ENCODE measurements around the gene PMIS2. TPM values are rescaled to one million over a fixed set of nuclear protein-coding genes. Genes with fewer than 3 reads are reported as not detected.

PMIS2 gene
- total RNA-seq, 1 experiment from 2014 or later = not detected

GRCh38 chr19:35620001-35620400 lies 34.0 kb downstream of the PMIS2 start:
- DNase-seq = no peak
- Histone ChIP-seq H3K4me1 (no peaks in the 10 kb centered on the region), H3K36me3 (peaks cover 9% of the 10 kb centered on the region; the same call in 1 of the 2 replicates), H3K4me3 (no peak overlapping the region), H3K27me3 (no peaks in the 10 kb centered on the region), H3K27ac (no peak overlapping the region), H3K9me3 (replicated peaks) (no peaks in the 10 kb centered on the region)

- Histone ChIP-seq H3K27me3 (no peaks in the 10 kb centered on the region), H3K36me3 (peaks cover 5% of the 10 kb centered on the region; the same call in 1 of the 2 replicates), H3K4me3 (no peak overlapping the region), H3K27ac (no peak overlapping the region), H3K4me1 (no peaks in the 10 kb centered on the region), H3K9me3 (replicated peaks) (no peaks in the 10 kb centered on the region)
- DNase-seq = no peak
These were observed 35.7 kb downstream of the PMIS2 start for GRCh38 chr19:35621708-35622107.

DNA sequence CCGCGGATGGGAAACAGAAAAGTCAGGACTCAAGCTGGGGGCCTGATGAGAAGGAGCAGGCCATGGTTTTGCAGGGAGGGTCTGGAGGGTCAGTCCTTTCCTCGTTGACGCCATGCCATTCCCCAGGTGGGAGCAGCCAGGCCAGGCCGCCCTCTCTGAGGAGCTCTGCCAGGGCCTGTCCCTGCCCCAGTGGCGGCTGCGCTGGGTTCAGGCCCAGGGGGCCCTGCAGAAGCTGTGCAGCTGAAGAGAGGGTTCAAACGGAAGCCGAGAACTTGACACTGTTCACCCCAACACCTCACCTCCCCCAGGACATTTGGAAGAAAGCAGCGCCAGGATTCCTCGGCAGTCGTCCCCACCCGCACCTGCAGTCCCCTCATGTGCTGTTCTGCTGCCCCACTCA lies 36.8 kb downstream of the PMIS2 start:
- Histone ChIP-seq H3K4me1 (no peaks in the 10 kb centered on the region), H3K36me3 (peaks cover 5% of the 10 kb centered on the region; the same call in 1 of the 2 replicates), H3K27ac (no peak overlapping the region), H3K9me3 (replicated peaks) (no peaks in the 10 kb centered on the region), H3K27me3 (no peaks in the 10 kb centered on the region), H3K4me3 (no peak overlapping the region)
- no peak for DNase-seq

- no peak for DNase-seq
- Histone ChIP-seq H3K4me3 (no peak overlapping the region), H3K27me3 (no peaks in the 10 kb centered on the region), H3K9me3 (replicated peaks) (no peaks in the 10 kb centered on the region), H3K4me1 (no peaks in the 10 kb centered on the region), H3K36me3 (peaks cover 5% of the 10 kb centered on the region; the same call in 1 of the 2 replicates), H3K27ac (no peak overlapping the region)
These were observed 37.5 kb downstream of the PMIS2 start for GRCh38 chr19:35623327-35624010.

DNA sequence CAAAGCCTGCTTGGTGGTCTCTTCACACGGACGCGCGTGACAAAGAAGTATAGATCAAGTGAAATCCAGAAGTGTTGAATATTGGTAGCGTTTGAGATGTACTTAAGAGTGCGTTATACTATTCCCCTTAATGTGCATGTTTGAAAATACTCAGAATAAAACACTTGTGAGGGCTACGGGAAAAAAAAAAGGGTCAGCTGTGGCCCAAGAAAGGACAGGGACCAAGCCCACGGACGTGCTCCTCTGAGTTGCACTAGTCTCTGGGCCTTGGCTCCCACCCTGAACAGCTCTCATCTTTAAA lies 42.2 kb downstream of the PMIS2 start:
- Histone ChIP-seq H3K27me3 (no peaks in the 10 kb centered on the region), H3K36me3 (peaks cover 9% of the 10 kb centered on the region), H3K4me3 (peak overlapping the region; percentile 84), H3K4me1 (no peaks in the 10 kb centered on the region), H3K27ac (peak overlapping the region; percentile 19; the same call in 1 of the 2 replicates), H3K9me3 (replicated peaks) (no peaks in the 10 kb centered on the region)
- DNase-seq = no peak

GRCh38 chr19:35628565-35629331 lies 42.8 kb downstream of the PMIS2 start, which contains the start of gene RBM42:
RBM42 (plus strand) TSS chr19:35629036; CDS start chr19:35629154, 118 bp downstream.
- DNase-seq = peak; percentile 99 to 100
- Histone ChIP-seq H3K27me3 (no peaks in the 10 kb centered on the region), H3K4me1 (no peaks in the 10 kb centered on the region), H3K27ac (peak within 1 kb of the TSS; percentile 44), H3K4me3 (peak within 1 kb of the TSS; percentile 84), H3K9me3 (replicated peaks) (no peaks in the 10 kb centered on the region), H3K36me3 (peaks cover 9% of the 10 kb centered on the region)

GRCh38 chr19:35629332-35629633 lies 43.3 kb downstream of the PMIS2 start:
- H3K27ac ChIP-seq = peak overlapping the region; percentile 44
- DNase-seq = no peak
- no peaks in the 10 kb centered on the region for H3K9me3 ChIP-seq (replicated peaks)
- H3K4me1 ChIP-seq = no peaks in the 10 kb centered on the region
- no peaks in the 10 kb centered on the region for H3K27me3 ChIP-seq
- H3K4me3 ChIP-seq = peak overlapping the region; percentile 84
- H3K36me3 ChIP-seq = peaks cover 11% of the 10 kb centered on the region

GRCh38 chr19:35633727-35634440 lies 47.9 kb downstream of the PMIS2 start:
- peaks cover 35% of the 10 kb centered on the region for H3K36me3 ChIP-seq
- H3K27ac ChIP-seq = no peak overlapping the region
- H3K4me3 ChIP-seq = no peak overlapping the region
- no peaks in the 10 kb centered on the region for H3K27me3 ChIP-seq
- DNase-seq = no peak
- H3K4me1 ChIP-seq = peaks cover 1% of the 10 kb centered on the region; the same call in 1 of the 2 replicates
- H3K9me3 ChIP-seq (replicated peaks) = no peaks in the 10 kb centered on the region

DNA sequence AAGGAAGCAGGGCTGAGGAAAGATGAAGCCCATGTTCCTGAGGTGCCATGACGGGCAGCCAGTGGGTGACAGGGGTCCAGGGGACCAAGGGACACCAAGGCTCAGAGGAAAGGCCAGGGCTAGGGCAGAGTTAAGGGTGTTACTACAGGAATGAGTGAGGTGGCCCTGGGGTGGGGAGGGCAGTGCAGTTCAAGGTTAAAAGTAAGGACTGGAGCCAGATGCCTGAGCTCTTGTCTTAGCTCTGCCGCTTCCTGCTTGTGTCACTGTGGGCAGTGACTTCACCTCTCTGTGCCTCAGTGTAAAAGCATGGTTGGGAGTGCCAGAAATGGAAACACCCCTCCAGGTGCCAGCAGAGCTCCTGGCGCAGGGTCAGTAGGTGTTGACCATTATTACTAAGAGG lies 50.7 kb downstream of the PMIS2 start:
- H3K36me3 ChIP-seq = peaks cover 31% of the 10 kb centered on the region
- no peak overlapping the region for H3K27ac ChIP-seq
- H3K9me3 ChIP-seq (replicated peaks) = no peaks in the 10 kb centered on the region
- H3K27me3 ChIP-seq = no peaks in the 10 kb centered on the region
- peaks cover 4% of the 10 kb centered on the region; the same call in 1 of the 2 replicates for H3K4me1 ChIP-seq
- no peak for DNase-seq
- no peak overlapping the region for H3K4me3 ChIP-seq

Other genes with a start within 250 kb of the PMIS2 start
- gene FFAR1, start 238.3 kb upstream of the PMIS2 start, total RNA-seq (2014; rRNA removed; shearing (Covaris generic)) = not detected in 2 replicates
- gene FFAR3, start 227.7 kb upstream of the PMIS2 start, total RNA-seq (2014; rRNA removed; shearing (Covaris generic)) = not detected in 2 replicates
- gene GPR42, start 215.1 kb upstream of the PMIS2 start, total RNA-seq (2014; rRNA removed; shearing (Covaris generic)) = not detected in 2 replicates
- not detected in 2 replicates for gene FFAR2, start 137.9 kb upstream of the PMIS2 start, total RNA-seq (2014; rRNA removed; shearing (Covaris generic))
- not detected in 2 replicates for gene KRTDAP, start 95.7 kb upstream of the PMIS2 start, total RNA-seq (2014; rRNA removed; shearing (Covaris generic))
- gene DMKN, start 72.5 kb upstream of the PMIS2 start, total RNA-seq (2014; rRNA removed; shearing (Covaris generic)) = not detected in 2 replicates
- not detected in 2 replicates for gene SBSN, start 57.9 kb upstream of the PMIS2 start, total RNA-seq (2014; rRNA removed; shearing (Covaris generic))
- not detected in 2 replicates for gene GAPDHS, start 52.7 kb upstream of the PMIS2 start, total RNA-seq (2014; rRNA removed; shearing (Covaris generic))
- gene TMEM147, start 40.5 kb upstream of the PMIS2 start, total RNA-seq (2014; rRNA removed; shearing (Covaris generic)) = 110 TPM in 2 replicates
- 0.14 TPM in 1 of 2 replicates, not detected in the other for gene ATP4A, start 22.5 kb upstream of the PMIS2 start, total RNA-seq (2014; rRNA removed; shearing (Covaris generic))
- 17.2 and 22.7 TPM in 2 replicates for gene HAUS5, start 26.6 kb downstream of the PMIS2 start, total RNA-seq (2014; rRNA removed; shearing (Covaris generic))
- gene RBM42, start 42.9 kb downstream of the PMIS2 start, total RNA-seq (2014; rRNA removed; shearing (Covaris generic)) = 69.9 and 71.3 TPM in 2 replicates
- 2.4 and 4.1 TPM in 2 replicates for gene ETV2, start 55.6 kb downstream of the PMIS2 start, total RNA-seq (2014; rRNA removed; shearing (Covaris generic))
- gene COX6B1, start 62.1 kb downstream of the PMIS2 start, total RNA-seq (2014; rRNA removed; shearing (Covaris generic)) = 436 and 590 TPM in 2 replicates
- not detected in 2 replicates for gene UPK1A, start 80.3 kb downstream of the PMIS2 start, total RNA-seq (2014; rRNA removed; shearing (Covaris generic))
- not detected in 2 replicates for gene ZBTB32, start 118.4 kb downstream of the PMIS2 start, total RNA-seq (2014; rRNA removed; shearing (Covaris generic))
- gene KMT2B, start 131.8 kb downstream of the PMIS2 start, total RNA-seq (2014; rRNA removed; shearing (Covaris generic)) = 13.1 and 15.1 TPM in 2 replicates
- 4.3 and 10.3 TPM in 2 replicates for gene IGFLR1, start 156.3 kb downstream of the PMIS2 start, total RNA-seq (2014; rRNA removed; shearing (Covaris generic))
- gene U2AF1L4, start 159.2 kb downstream of the PMIS2 start, total RNA-seq (2014; rRNA removed; shearing (Covaris generic)) = 9.7 and 11.4 TPM in 2 replicates
- 37.7 and 47.2 TPM in 2 replicates for gene PSENEN, start 159.5 kb downstream of the PMIS2 start, total RNA-seq (2014; rRNA removed; shearing (Covaris generic))
- 4.9 and 6.1 TPM in 2 replicates for gene LIN37, start 162.4 kb downstream of the PMIS2 start, total RNA-seq (2014; rRNA removed; shearing (Covaris generic))
- gene HSPB6, start 170.9 kb downstream of the PMIS2 start, total RNA-seq (2014; rRNA removed; shearing (Covaris generic)) = not detected in 2 replicates
- gene PROSER3, start 172.0 kb downstream of the PMIS2 start, total RNA-seq (2014; rRNA removed; shearing (Covaris generic)) = 10.0 and 11.1 TPM in 2 replicates
- gene ARHGAP33, start 189.4 kb downstream of the PMIS2 start, total RNA-seq (2014; rRNA removed; shearing (Covaris generic)) = 8.9 and 10.5 TPM in 2 replicates
- not detected in 2 replicates for gene PRODH2, start 226.7 kb downstream of the PMIS2 start, total RNA-seq (2014; rRNA removed; shearing (Covaris generic))